ENCODE data around the gene TAS2R4. TPM values are rescaled to one million over a fixed set of nuclear protein-coding genes. Genes with fewer than 3 reads are reported as not detected.
"Not testable (repeated sequence)": the region's sequence is repeated elsewhere in the genome, so short reads cannot be mapped to it uniquely, and the experiment has no call there.

The TAS2R4 gene
- total RNA-seq, 2 donors from 2014 or later = 0.81 to 3.5 TPM

DNA sequence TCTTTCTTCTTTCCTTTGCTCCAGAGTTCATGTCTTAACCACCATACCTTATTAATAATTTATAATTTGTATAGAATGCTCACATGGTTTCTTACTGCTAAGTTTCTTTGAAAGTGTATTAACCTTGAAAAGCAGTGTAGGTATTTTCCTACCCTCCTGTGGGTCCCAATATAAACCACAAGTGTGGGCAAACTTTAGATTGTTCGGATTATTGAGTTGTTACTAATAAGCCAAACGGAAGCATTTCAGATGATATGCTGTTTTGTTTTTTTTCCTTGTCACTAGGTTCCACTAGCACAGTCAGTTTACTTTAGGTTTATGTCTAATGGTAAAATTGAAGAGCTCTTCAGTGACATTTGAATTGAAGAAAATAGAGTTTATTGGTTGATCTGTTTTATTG is 28.1 kb upstream of the TAS2R4 start:
- H3K9me3 ChIP-seq = peaks cover 23% of the 10 kb centered on the region
- DNase-seq (ENCODE audit: low spot score) (no peak), ATAC-seq (ENCODE audit: insufficient number of reproducible peaks, low FRiP score, low read depth) (no peak)
- H3K36me3 ChIP-seq = peaks cover 68% of the 10 kb centered on the region
- TF ChIP-seq CTCF (IDR thresholded peaks at IDR 0.05) = no peak
- no peak overlapping the region for H3K4me3 ChIP-seq
- no peaks in the 10 kb centered on the region for H3K4me1 ChIP-seq (ENCODE audit: control insufficient read depth in 1 of 2, low read depth in 2 of 2)
- no peaks in the 10 kb centered on the region for H3K27me3 ChIP-seq (replicated peaks; ENCODE audit: insufficient read depth)
- no peak overlapping the region for H3K27ac ChIP-seq

DNA sequence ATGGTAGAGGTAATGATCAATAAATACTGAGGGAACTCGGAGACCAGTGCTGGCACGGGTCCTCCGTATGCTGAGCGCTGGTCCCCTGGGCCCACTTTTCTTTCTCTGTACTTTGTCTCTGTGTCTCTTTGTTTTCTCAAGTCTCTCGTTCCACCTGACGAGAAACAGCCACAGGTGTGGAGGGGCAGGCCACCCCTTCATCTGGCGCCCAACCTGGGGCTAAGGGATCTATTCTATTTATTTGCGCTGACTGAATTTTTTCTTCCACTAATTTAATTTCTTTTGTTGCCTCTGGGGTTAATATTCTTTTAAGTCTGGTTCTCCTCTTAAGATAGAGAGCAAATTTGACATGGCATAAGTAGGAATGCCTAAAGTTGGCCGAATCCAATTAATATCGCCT is 24.6 kb upstream of the TAS2R4 start:
- H3K4me1 ChIP-seq (ENCODE audit: control insufficient read depth in 1 of 2, low read depth in 2 of 2); DNase-seq (ENCODE audit: low spot score); H3K4me3 ChIP-seq; H3K27me3 ChIP-seq (replicated peaks; ENCODE audit: insufficient read depth); ATAC-seq (ENCODE audit: insufficient number of reproducible peaks, low FRiP score, low read depth); H3K27ac ChIP-seq: not testable (repeated sequence)
- Histone ChIP-seq H3K36me3 (peaks cover 48% of the 10 kb centered on the region), H3K9me3 (peaks cover 23% of the 10 kb centered on the region)

DNA sequence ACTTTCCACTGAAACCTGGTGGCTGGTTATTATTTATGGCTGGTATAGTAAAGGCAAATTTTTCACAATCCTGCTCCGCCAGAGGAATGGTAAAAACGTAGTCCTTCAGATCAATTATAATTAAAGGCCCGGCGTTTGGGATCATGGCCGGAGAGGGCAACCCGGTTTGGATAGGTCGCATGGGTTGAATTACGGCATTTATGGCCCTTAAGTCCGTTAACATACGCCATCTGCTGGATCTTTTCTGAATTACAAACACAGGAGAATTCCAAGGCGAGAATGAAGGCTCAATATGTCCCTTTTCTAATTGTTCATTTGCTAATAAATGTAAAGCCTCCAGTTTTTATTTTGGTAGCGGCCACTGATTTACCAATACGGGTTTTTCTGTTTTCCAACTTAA is 23.8 kb upstream of the TAS2R4 start:
- no peak for TF ChIP-seq CTCF (IDR thresholded peaks at IDR 0.05)
- peaks cover 48% of the 10 kb centered on the region for H3K36me3 ChIP-seq

GRCh38 chr7:141754939-141755338 is 21.5 kb upstream of the TAS2R4 start:
- TF ChIP-seq CTCF (IDR thresholded peaks at IDR 0.05) = peak; percentile 29
- Histone ChIP-seq H3K4me3 (no peak overlapping the region), H3K27ac (no peak overlapping the region), H3K27me3 (replicated peaks; ENCODE audit: insufficient read depth) (no peaks in the 10 kb centered on the region), H3K4me1 (ENCODE audit: control insufficient read depth in 1 of 2, low read depth in 2 of 2) (no peaks in the 10 kb centered on the region), H3K9me3 (peaks cover 23% of the 10 kb centered on the region), H3K36me3 (peaks cover 45% of the 10 kb centered on the region)
- ATAC-seq (ENCODE audit: insufficient number of reproducible peaks, low FRiP score, low read depth) = no peak
- no peak for DNase-seq (ENCODE audit: low spot score)

More for the DNA sequence above, 23.8 kb upstream of the TAS2R4 start:
- H3K27me3 ChIP-seq (replicated peaks; ENCODE audit: insufficient read depth) = no peaks in the 10 kb centered on the region
- DNase-seq (ENCODE audit: low spot score) (no peak), ATAC-seq (ENCODE audit: insufficient number of reproducible peaks, low FRiP score, low read depth) (no peak)
- H3K27ac ChIP-seq = no peak overlapping the region
- no peak overlapping the region for H3K4me3 ChIP-seq
- H3K9me3 ChIP-seq = peaks cover 23% of the 10 kb centered on the region
- no peaks in the 10 kb centered on the region for H3K4me1 ChIP-seq (ENCODE audit: control insufficient read depth in 1 of 2, low read depth in 2 of 2)

DNA sequence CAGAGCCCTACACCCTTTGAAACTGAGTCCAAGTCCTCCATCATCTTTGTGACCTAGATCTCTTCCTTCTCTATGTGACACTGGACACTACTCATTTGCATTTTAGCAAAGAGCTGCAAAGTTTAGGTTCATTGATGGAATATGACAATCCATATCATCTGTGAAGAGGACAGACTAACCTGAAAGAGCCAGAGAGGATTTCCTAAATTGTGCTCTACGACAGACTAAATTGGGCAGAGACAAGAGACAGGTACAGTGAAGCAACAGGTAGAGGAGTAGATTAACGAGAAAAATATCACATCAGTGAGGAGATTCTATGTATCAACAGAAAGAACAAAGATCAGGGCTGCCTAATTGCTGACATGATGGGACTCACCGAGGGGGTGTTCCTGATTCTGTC is 12.7 kb upstream of the TAS2R4 start, which contains the start of gene TAS2R3:
Gene TAS2R3, plus strand, starts transcription at position 301 of the 400 bp plus-strand sequence. Its CDS starts 62 bp downstream, at position 363.
- no peak for TF ChIP-seq CTCF (IDR thresholded peaks at IDR 0.05)
- H3K4me3 ChIP-seq = no peak within 1 kb of the TSS
- no peak for ATAC-seq (ENCODE audit: insufficient number of reproducible peaks, low FRiP score, low read depth)

GRCh38 chr7:141770083-141770583 is 6.3 kb upstream of the TAS2R4 start:
- H3K27me3 ChIP-seq (replicated peaks; ENCODE audit: insufficient read depth); H3K36me3 ChIP-seq; H3K9me3 ChIP-seq; ATAC-seq (ENCODE audit: insufficient number of reproducible peaks, low FRiP score, low read depth); H3K4me3 ChIP-seq; H3K4me1 ChIP-seq (ENCODE audit: control insufficient read depth in 1 of 2, low read depth in 2 of 2); DNase-seq (ENCODE audit: low spot score); H3K27ac ChIP-seq: not testable (repeated sequence)

More for the DNA sequence above, 12.7 kb upstream of the TAS2R4 start, which contains the start of gene TAS2R3:
- Histone ChIP-seq H3K4me1 (ENCODE audit: control insufficient read depth in 1 of 2, low read depth in 2 of 2) (no peaks in the 10 kb centered on the region), H3K27ac (no peak within 1 kb of the TSS), H3K36me3 (peaks cover 12% of the 10 kb centered on the region), H3K27me3 (replicated peaks; ENCODE audit: insufficient read depth) (no peaks in the 10 kb centered on the region), H3K9me3 (no peaks in the 10 kb centered on the region)
- DNase-seq (ENCODE audit: low spot score) = no peak

Data from thoracic aorta (tissue), 2 donors.